Fibroblast of the conjunctiva (primary cell): ENCODE results near the gene REV1.

Experiments
- DNase-seq: peaks from one replicate; pipeline ENCODE4 v3.0.0-alpha.2; 2010; ENCODE audit warnings: low read depth

REV1 gene

GRCh38 chr2:99448556-99448955, 41.3 kb downstream of the REV1 start:
- no peak for DNase-seq

- no peak for DNase-seq
These were observed 44.8 kb downstream of the REV1 start for GRCh38 chr2:99445065-99445464.

GRCh38 chr2:99444222-99444621, 45.6 kb downstream of the REV1 start:
- DNase-seq = no peak

- DNase-seq = no peak
These were observed 47.0 kb downstream of the REV1 start for GRCh38 chr2:99442837-99443236.

GRCh38 chr2:99439971-99440505, 49.8 kb downstream of the REV1 start:
- DNase-seq = no peak

GRCh38 chr2:99436874-99437273, 52.9 kb downstream of the REV1 start:
- no peak for DNase-seq

GRCh38 chr2:99433340-99433739, 56.5 kb downstream of the REV1 start:
- no peak for DNase-seq

GRCh38 chr2:99431587-99432275, 58.1 kb downstream of the REV1 start:
- no peak for DNase-seq

GRCh38 chr2:99430614-99431291, 59.1 kb downstream of the REV1 start:
- no peak for DNase-seq

- DNase-seq = peak; percentile 80
These were observed 64.8 kb downstream of the REV1 start for GRCh38 chr2:99425022-99425421.

GRCh38 chr2:99424371-99424770, 65.4 kb downstream of the REV1 start:
- DNase-seq = no peak

- DNase-seq = no peak
These were observed 67.2 kb downstream of the REV1 start for GRCh38 chr2:99422599-99422998.

GRCh38 chr2:99421469-99421868, 68.3 kb downstream of the REV1 start:
- DNase-seq = no peak

GRCh38 chr2:99420751-99421299, 69.0 kb downstream of the REV1 start:
- no peak for DNase-seq

GRCh38 chr2:99420031-99420430, 69.8 kb downstream of the REV1 start:
- DNase-seq = no peak

GRCh38 chr2:99417396-99417795, 72.4 kb downstream of the REV1 start:
- DNase-seq = no peak

- no peak for DNase-seq
These were observed 75.3 kb downstream of the REV1 start for GRCh38 chr2:99414566-99414965.

- no peak for DNase-seq
These were observed 79.5 kb downstream of the REV1 start for GRCh38 chr2:99410276-99410675.

GRCh38 chr2:99406137-99406536, 83.7 kb downstream of the REV1 start:
- DNase-seq = no peak

GRCh38 chr2:99404797-99405669, 84.8 kb downstream of the REV1 start:
- DNase-seq = no peak

GRCh38 chr2:99404039-99404796, 85.6 kb downstream of the REV1 start:
- no peak for DNase-seq

- DNase-seq = no peak
These were observed 86.3 kb downstream of the REV1 start for GRCh38 chr2:99403524-99403923.
